ENCODE measurements around the gene KIAA1614.

The KIAA1614 gene

GRCh38 chr1:180924939-180925338 lies 12.2 kb downstream of the KIAA1614 start:
- DNase-seq (ENCODE audit: low read depth) = no peak

- no peak for DNase-seq (ENCODE audit: low read depth)
These were observed 12.9 kb downstream of the KIAA1614 start for GRCh38 chr1:180925471-180926051.

- no peak for DNase-seq (ENCODE audit: low read depth)
These were observed 13.7 kb downstream of the KIAA1614 start for GRCh38 chr1:180926164-180926981.

GRCh38 chr1:180927348-180927747 lies 14.7 kb downstream of the KIAA1614 start:
- DNase-seq (ENCODE audit: low read depth) = no peak

GRCh38 chr1:180927841-180928240 lies 15.1 kb downstream of the KIAA1614 start:
- DNase-seq (ENCODE audit: low read depth) = no peak

GRCh38 chr1:180928331-180929230 lies 15.9 kb downstream of the KIAA1614 start:
- DNase-seq (ENCODE audit: low read depth) = no peak

- DNase-seq (ENCODE audit: low read depth) = no peak
These were observed 16.7 kb downstream of the KIAA1614 start for GRCh38 chr1:180929389-180929788.

- DNase-seq (ENCODE audit: low read depth) = no peak
These were observed 18.0 kb downstream of the KIAA1614 start for GRCh38 chr1:180930687-180931086.

- no peak for DNase-seq (ENCODE audit: low read depth)
These were observed 18.8 kb downstream of the KIAA1614 start for GRCh38 chr1:180931529-180931928.

- no peak for DNase-seq (ENCODE audit: low read depth)
These were observed 19.7 kb downstream of the KIAA1614 start for GRCh38 chr1:180932378-180932777.

GRCh38 chr1:180933141-180933540 lies 20.4 kb downstream of the KIAA1614 start:
- DNase-seq (ENCODE audit: low read depth) = no peak

GRCh38 chr1:180934563-180934962 lies 21.9 kb downstream of the KIAA1614 start:
- DNase-seq (ENCODE audit: low read depth) = no peak

GRCh38 chr1:180935326-180936109 lies 22.8 kb downstream of the KIAA1614 start:
- DNase-seq (ENCODE audit: low read depth) = no peak

- no peak for DNase-seq (ENCODE audit: low read depth)
These were observed 23.7 kb downstream of the KIAA1614 start for GRCh38 chr1:180936110-180937011.

GRCh38 chr1:180937012-180937372 lies 24.3 kb downstream of the KIAA1614 start:
- no peak for DNase-seq (ENCODE audit: low read depth)

- no peak for DNase-seq (ENCODE audit: low read depth)
These were observed 25.0 kb downstream of the KIAA1614 start for GRCh38 chr1:180937624-180938225.

GRCh38 chr1:180939073-180939710 lies 26.5 kb downstream of the KIAA1614 start:
- no peak for DNase-seq (ENCODE audit: low read depth)

GRCh38 chr1:180939711-180940103 lies 27.0 kb downstream of the KIAA1614 start:
- DNase-seq (ENCODE audit: low read depth) = no peak

- no peak for DNase-seq (ENCODE audit: low read depth)
These were observed 27.7 kb downstream of the KIAA1614 start for GRCh38 chr1:180940445-180940844.

All from stimulated activated CD8-positive, alpha-beta memory T cell treated with anti-CD3 and anti-CD28 coated beads, Interleukin-15, amount 100 ng/mL, for 24 hours (primary cell).